Tibial nerve (tissue), 4 donors: Measurements from ENCODE around the gene HECW1. TPM values are rescaled to one million over a fixed set of nuclear protein-coding genes. Genes with fewer than 3 reads are reported as not detected.

Experiments used
- DNase-seq, 2 donors: peaks; one replicate each; pipeline ENCODE4 v3.0.0-alpha.2; 2019; ENCODE audit warnings: low spot score in 2 of 2
- H3K27ac ChIP-seq, 4 donors: fragments of 200-600 bp; sonication (generic) in 3 of 4; one replicate each; pipeline ENCODE4 v1.5.1; 2017 to 2019; ENCODE audit warnings: mild to moderate bottlenecking in 1 of 4
- H3K27me3 ChIP-seq, 2 donors: fragments of 200-600 bp; sonication (generic) in 1 of 2; one replicate each; pipeline versions ENCODE4 v1.5.1 to v1.6.0; 2017 to 2019
- H3K36me3 ChIP-seq, 3 donors: fragments of 200-600 bp; sonication (generic); one replicate each; pipeline ENCODE4 v1.5.1; 2018 to 2019
- H3K4me1 ChIP-seq, 4 donors: fragments of 200-600 bp; sonication (generic) in 3 of 4; one replicate each; pipeline ENCODE4 v1.5.1; 2017 to 2019
- H3K4me3 ChIP-seq, 4 donors: fragments of 200-600 bp; sonication (generic) in 3 of 4; one replicate each; pipeline ENCODE4 v1.5.1; 2017 to 2019; ENCODE audit warnings: mild to moderate bottlenecking in 1 of 4, moderate library complexity in 1 of 4
- H3K9me3 ChIP-seq, 4 donors: fragments of 200-600 bp; sonication (generic) in 3 of 4; one replicate each; pipeline ENCODE4 v1.5.1; 2017 to 2019
- EP300 ChIP-seq, 2 donors: sonication (generic); formaldehyde crosslinking; IDR thresholded peaks; one replicate each; pipeline ENCODE4 v1.6.1; 2017; ENCODE audit warnings: antibody characterized with exemption in 2 of 2, mild to moderate bottlenecking in 1 of 2
- POLR2A ChIP-seq, 2 donors: fragments of 450-650 bp; IDR thresholded peaks; one replicate each; pipeline ENCODE4 v1.6.1; 2017; ENCODE audit warnings: antibody characterized with exemption in 2 of 2, mild to moderate bottlenecking in 2 of 2, moderate library complexity in 2 of 2
- WGBS, 2 donors: methylation state at CpG; one replicate each; pipeline ENCODE4 v1.1.5; 2018; 5-methylcytosine and 5-hydroxymethylcytosine counted together
- total RNA-seq, 4 donors: library from RNA; depleted of rRNA; stranded (reverse); fragments of >200 nt; gene quantifications; one replicate each; pipeline ENCODE4 v1.1.0, GENCODE V29; 2016
- TF ChIP-seq, protein P1 (sequence below), 5 experiments: fragments of 200-600 bp in 3 of 5; fragments of 450-650 bp in 2 of 5; sonication (generic) in 3 of 5; IDR thresholded peaks; one replicate each; pipeline ENCODE4 v1.5.1; 2016 to 2019; ENCODE audit warnings: antibody characterized with exemption in 5 of 5, mild to moderate bottlenecking in 3 of 5, moderate library complexity in 2 of 5

Gene HECW1
- total RNA-seq, 4 donors from 2014 or later = 3.6 to 10.9 (median 6.5) TPM

DNA sequence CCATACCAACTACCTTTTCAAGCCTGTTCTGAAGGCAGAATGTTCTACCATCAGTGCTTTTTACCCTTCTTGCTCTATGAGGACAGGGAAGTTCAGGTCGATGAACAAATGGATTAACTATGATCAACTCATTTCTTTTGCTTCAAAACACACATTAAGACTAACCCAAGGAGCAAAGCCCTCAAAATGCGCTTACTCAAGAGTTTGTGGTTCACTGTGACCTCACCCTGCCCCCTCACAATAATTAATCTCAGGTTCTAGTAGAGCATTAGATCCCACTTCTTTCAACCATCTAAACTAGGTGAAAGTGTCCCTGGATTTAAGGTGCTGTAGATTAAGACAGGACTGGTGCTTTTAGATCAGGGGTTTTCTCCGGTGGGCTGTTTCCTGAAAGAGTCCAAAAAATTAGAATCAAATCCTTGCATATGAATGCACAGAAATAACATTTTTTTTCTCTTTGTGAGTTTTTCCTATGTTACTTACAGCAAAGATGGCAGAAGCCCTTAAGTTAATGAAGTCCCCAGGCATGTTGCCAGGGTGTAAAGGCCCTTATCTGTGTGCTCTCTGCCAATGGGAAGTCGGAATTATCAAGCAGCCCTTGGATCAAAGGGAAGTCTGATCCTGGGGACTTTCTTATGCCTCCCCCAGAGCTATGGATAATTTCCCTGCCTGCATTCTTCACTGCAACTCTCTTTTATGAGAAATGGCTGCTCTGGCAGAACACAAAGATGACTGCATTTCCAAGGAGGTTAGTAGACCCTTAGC, 264.9 kb downstream of the HECW1 start:
- no peak for TF ChIP-seq POLR2A (IDR thresholded peaks at IDR 0.05)
- TF ChIP-seq, protein P1, sequence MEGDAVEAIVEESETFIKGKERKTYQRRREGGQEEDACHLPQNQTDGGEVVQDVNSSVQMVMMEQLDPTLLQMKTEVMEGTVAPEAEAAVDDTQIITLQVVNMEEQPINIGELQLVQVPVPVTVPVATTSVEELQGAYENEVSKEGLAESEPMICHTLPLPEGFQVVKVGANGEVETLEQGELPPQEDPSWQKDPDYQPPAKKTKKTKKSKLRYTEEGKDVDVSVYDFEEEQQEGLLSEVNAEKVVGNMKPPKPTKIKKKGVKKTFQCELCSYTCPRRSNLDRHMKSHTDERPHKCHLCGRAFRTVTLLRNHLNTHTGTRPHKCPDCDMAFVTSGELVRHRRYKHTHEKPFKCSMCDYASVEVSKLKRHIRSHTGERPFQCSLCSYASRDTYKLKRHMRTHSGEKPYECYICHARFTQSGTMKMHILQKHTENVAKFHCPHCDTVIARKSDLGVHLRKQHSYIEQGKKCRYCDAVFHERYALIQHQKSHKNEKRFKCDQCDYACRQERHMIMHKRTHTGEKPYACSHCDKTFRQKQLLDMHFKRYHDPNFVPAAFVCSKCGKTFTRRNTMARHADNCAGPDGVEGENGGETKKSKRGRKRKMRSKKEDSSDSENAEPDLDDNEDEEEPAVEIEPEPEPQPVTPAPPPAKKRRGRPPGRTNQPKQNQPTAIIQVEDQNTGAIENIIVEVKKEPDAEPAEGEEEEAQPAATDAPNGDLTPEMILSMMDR (IDR thresholded peaks at IDR 0.05) = no peak
- Histone ChIP-seq H3K9me3 (no peaks in the 10 kb centered on the region), H3K4me1 (no peaks in the 10 kb centered on the region), H3K4me3 (no peak overlapping the region), H3K36me3 (no peaks in the 10 kb centered on the region), H3K27ac (no peak overlapping the region), H3K27me3 (no peaks in the 10 kb centered on the region)
- no peak for DNase-seq
- WGBS, 2 donors = 70% methylated on average over 4 of the region's 4 CpGs

DNA sequence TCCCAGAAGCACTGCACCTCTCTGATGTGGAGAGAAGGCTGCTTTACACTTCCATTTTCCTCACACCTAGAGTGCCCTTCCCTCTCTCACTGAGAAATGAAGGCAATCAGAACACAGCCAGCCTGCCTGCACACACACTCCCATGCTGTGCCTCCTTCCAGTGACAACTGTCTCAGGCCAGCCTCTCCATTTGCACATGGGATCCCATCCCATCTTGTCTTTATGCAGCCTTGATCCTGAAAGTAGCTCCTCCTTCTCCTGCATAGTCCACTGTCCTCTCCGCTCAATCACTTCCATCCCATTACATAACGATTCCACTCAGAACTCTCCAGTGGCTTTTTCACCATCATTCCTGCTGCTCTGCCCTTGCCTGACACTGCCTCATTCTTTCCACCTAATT, 266.8 kb downstream of the HECW1 start:
- no peak overlapping the region for H3K27ac ChIP-seq
- H3K9me3 ChIP-seq = no peaks in the 10 kb centered on the region
- H3K4me3 ChIP-seq = no peak overlapping the region
- WGBS, 2 donors = 58 to 63% methylated on average over 2 of the region's 2 CpGs
- TF ChIP-seq, protein P1 (IDR thresholded peaks at IDR 0.05) = no peak
- TF ChIP-seq EP300 (IDR thresholded peaks at IDR 0.05) (no peak), POLR2A (IDR thresholded peaks at IDR 0.05) (no peak)
- H3K27me3 ChIP-seq = no peaks in the 10 kb centered on the region
- H3K36me3 ChIP-seq = no peaks in the 10 kb centered on the region
- no peak for DNase-seq
- no peaks in the 10 kb centered on the region for H3K4me1 ChIP-seq

DNA sequence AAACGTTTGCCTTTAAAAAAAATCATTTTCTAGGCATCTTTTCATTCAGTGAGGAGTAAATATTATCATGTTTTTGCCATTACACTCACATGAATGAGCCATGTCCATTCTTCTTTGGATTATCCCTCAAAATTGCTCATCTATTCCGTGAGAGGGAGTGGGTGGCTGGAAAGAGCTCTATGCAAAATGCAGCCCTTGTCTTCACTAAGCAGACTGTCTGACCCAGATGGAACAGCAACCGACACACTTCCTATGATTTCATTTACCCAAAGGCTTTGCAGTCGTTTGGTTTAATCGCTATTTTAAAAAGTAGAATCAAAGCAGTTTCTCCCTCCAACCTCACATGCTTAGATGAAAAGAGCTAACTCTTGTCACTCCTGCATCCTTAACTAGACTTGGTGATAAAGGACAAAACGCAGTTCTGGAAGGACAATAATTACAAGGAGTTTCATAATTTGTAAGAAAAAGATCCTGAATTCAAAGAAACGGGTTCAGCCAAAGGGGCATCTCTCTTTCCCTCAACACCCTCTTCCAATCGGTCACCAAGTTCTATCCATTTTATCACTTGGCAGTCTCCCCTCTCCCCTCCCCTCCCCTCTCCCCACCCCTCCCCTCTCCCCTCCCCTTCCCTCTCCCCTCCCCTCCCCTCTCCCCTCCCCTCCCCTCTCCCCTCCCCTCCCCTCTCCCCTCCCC, 272.3 kb downstream of the HECW1 start:
- no peaks in the 10 kb centered on the region for H3K36me3 ChIP-seq
- no peaks in the 10 kb centered on the region for H3K4me1 ChIP-seq
- TF ChIP-seq EP300 (IDR thresholded peaks at IDR 0.05) = no peak
- H3K27me3 ChIP-seq = no peaks in the 10 kb centered on the region
- DNase-seq = no peak
- H3K4me3 ChIP-seq = no peak overlapping the region
- 29 to 37% methylated on average over 8 of the region's 8 CpGs for WGBS, 2 donors
- no peaks in the 10 kb centered on the region for H3K9me3 ChIP-seq
- H3K27ac ChIP-seq = no peak overlapping the region

DNA sequence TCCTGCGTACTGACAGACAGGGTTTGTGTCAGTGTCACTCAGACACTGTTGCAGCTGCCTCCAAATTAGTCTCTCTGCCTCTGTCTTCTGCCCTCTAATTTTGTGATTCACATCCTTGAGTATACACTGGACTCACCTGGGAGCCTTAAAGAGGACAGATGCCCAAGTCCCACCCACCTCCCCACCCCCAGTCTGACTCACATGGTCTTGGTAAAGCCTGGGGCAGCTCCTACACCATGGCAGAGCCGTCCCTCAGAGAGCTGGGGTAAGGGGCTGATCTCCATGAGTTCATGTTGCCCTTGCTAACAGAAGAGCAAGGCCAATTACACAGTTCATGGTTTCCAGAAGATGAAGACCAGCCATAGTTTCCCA, 272.8 kb downstream of the HECW1 start:
- DNase-seq = no peak
- no peak for TF ChIP-seq EP300 (IDR thresholded peaks at IDR 0.05)
- TF ChIP-seq, protein P1 (IDR thresholded peaks at IDR 0.05) = no peak
- no peaks in the 10 kb centered on the region for H3K4me1 ChIP-seq
- no peak overlapping the region for H3K27ac ChIP-seq
- no peak overlapping the region for H3K4me3 ChIP-seq
- WGBS, 2 donors = 44 to 51% methylated on average over 2 of the region's 2 CpGs
- no peaks in the 10 kb centered on the region for H3K36me3 ChIP-seq
- no peaks in the 10 kb centered on the region for H3K9me3 ChIP-seq
- H3K27me3 ChIP-seq = no peaks in the 10 kb centered on the region

DNA sequence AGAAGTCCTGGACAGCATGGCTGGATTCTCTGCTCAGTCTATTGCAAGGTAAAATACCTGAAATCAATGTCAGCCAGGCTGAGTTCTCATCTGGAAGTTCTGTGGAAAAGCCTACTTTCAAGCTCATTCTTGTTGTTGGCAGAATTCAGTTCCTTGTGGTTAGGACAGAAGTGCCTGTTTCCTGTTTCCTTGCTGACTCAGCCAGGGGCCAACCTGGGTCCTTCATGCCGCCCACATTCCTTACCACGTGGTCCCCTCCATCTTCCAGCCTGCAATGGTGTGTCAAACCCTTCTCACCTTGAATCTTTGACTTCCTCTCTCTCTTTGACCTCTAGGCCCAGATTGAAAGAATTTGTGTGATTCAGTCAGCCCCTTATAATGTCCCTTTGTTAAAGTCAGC, 273.4 kb downstream of the HECW1 start:
- no peaks in the 10 kb centered on the region for H3K27me3 ChIP-seq
- no peaks in the 10 kb centered on the region for H3K9me3 ChIP-seq
- H3K4me1 ChIP-seq = no peaks in the 10 kb centered on the region
- H3K4me3 ChIP-seq = no peak overlapping the region
- no peak for TF ChIP-seq EP300 (IDR thresholded peaks at IDR 0.05)
- no peak for TF ChIP-seq POLR2A (IDR thresholded peaks at IDR 0.05)
- TF ChIP-seq, protein P1 (IDR thresholded peaks at IDR 0.05) = no peak
- 75% methylated on average over 2 of the region's 2 CpGs for WGBS, 2 donors
- H3K27ac ChIP-seq = no peak overlapping the region
- H3K36me3 ChIP-seq = no peaks in the 10 kb centered on the region
- no peak for DNase-seq
